HCT116 (cell line): Measurements from ENCODE around the gene NFIX. TPM values are rescaled to one million over a fixed set of nuclear protein-coding genes. Genes with fewer than 3 reads are reported as not detected.

ENCODE experiments used
- ATAC-seq: fragments of 200-7000 bp; cut with Tn5 transposase; 2 replicates; pipeline ENCODE4 v1.9.1; 2020; ENCODE audit warnings: mild to moderate bottlenecking, moderate library complexity
- BruUV-seq: library from RNA; stranded (reverse); fragments of 400-500 nt; replicated peaks from 2 replicates; lab custom pipeline; 2021; lab: Mats Ljungman, UMichigan
- CTCF ChIA-PET: fragments of 300-600 bp; sonication (Branson Sonifier 250); formaldehyde crosslinking; loops from one replicate; lab custom pipeline; 2021; ENCODE audit warnings: antibody characterized with exemption; lab: Charles Lee
- POLR2A ChIA-PET: fragments of 300-600, 350-600 bp; sonication (Branson Sonifier 250); formaldehyde crosslinking; loops from one replicate; lab custom pipeline; 2021; ENCODE audit warnings: antibody characterized with exemption; lab: Charles Lee
- RAD21 ChIA-PET, 2 experiments: fragments of 300-600 bp; sonication (Branson Sonifier 250); formaldehyde crosslinking; loops; one replicate each; lab custom pipeline; 2023; ENCODE audit warnings: low total read pairs in 2 of 2; ENCODE audit not compliant: uncharacterized antibody in 2 of 2, unreplicated experiment in 2 of 2, low non-redundant PET in 1 of 2; lab: Charles Lee
- DNase-seq: peaks from one replicate; pipeline ENCODE4 v3.0.0-alpha.2; 2010; ENCODE audit warnings: low read depth, low spot score
- H2AFZ ChIP-seq: fragments of 200-600 bp; shearing (Covaris generic), sonication (generic); 2 replicates; pipeline ENCODE4 v1.6.1; 2017; ENCODE audit warnings: low read depth, mixed run types, mixed read lengths, antibody characterized with exemption, low read length; ENCODE audit not compliant: poor library complexity, severe bottlenecking
- H3K27ac ChIP-seq: 2 replicates; pipeline ENCODE4 v1.5.1; 2012; ENCODE audit warnings: low read depth, low read length
- H3K27me3 ChIP-seq: fragments of 200-600 bp; sonication (generic); 2 replicates; pipeline ENCODE4 v1.6.1; 2016; ENCODE audit warnings: mixed run types, low read length, mixed read lengths; ENCODE audit not compliant: insufficient read depth
- H3K36me3 ChIP-seq, 2 experiments: fragments of 200-500 bp in 1 of 2; fragments of 200-600 bp in 1 of 2; sonication (Bioruptor generic) in 1 of 2; sonication (generic) in 1 of 2; 2 replicates each; pipeline versions ENCODE4 v1.5.1 to v1.6.1; 2014 to 2016; ENCODE audit warnings: low read length in 2 of 2, inconsistent platforms in 1 of 2, mixed read lengths in 1 of 2, mixed run types in 1 of 2; ENCODE audit not compliant: insufficient read depth in 2 of 2, control insufficient read depth in 1 of 2
- H3K4me1 ChIP-seq, 2 experiments: fragments of 200-600 bp in 1 of 2; sonication (generic) in 1 of 2; 2 replicates each; pipeline versions ENCODE4 v1.5.1 to v1.6.1; 2012 to 2017; ENCODE audit warnings: low read length in 2 of 2, inconsistent platforms in 1 of 2, mild to moderate bottlenecking in 1 of 2, mixed read lengths in 1 of 2, mixed run types in 1 of 2, moderate library complexity in 1 of 2; ENCODE audit not compliant: insufficient read depth in 2 of 2, control insufficient read depth in 1 of 2
- H3K4me2 ChIP-seq: fragments of 200-600 bp; sonication (generic); 2 replicates; pipeline ENCODE4 v1.6.1; 2017; ENCODE audit warnings: mixed run types, low read length, mixed read lengths
- H3K4me3 ChIP-seq, 2 experiments: fragments of 200-600 bp in 1 of 2; sonication (generic) in 1 of 2; replicated peaks in 1 of 2; 2 replicates each; pipeline ENCODE4 v1.5.1; 2011 to 2016; ENCODE audit warnings: low read length in 2 of 2, control low read depth in 1 of 2, low read depth in 1 of 2, mild to moderate bottlenecking in 1 of 2, mixed read lengths in 1 of 2, mixed run types in 1 of 2
- H3K79me2 ChIP-seq: fragments of 200-600 bp; sonication (generic); 2 replicates; pipeline ENCODE4 v1.6.1; 2017; ENCODE audit warnings: mild to moderate bottlenecking, mixed run types, low read length, moderate library complexity, mixed read lengths; ENCODE audit not compliant: insufficient read depth
- H3K9ac ChIP-seq: fragments of 200-600 bp; sonication (generic); 2 replicates; pipeline ENCODE4 v1.6.1; 2016; ENCODE audit warnings: low read length, mixed read lengths
- H3K9me2 ChIP-seq: fragments of 200-600 bp; sonication (generic), shearing (Covaris generic); 2 replicates; pipeline ENCODE4 v1.6.1; 2017; ENCODE audit warnings: mixed run types, mild to moderate bottlenecking, moderate library complexity; ENCODE audit not compliant: insufficient read depth
- H3K9me3 ChIP-seq, 2 experiments: fragments of 200-500 bp in 1 of 2; fragments of 200-600 bp in 1 of 2; sonication (Bioruptor generic) in 1 of 2; sonication (generic) in 1 of 2; 2 replicates each; pipeline ENCODE4 v1.6.1; 2014 to 2017; ENCODE audit warnings: low read length in 2 of 2, mixed read lengths in 2 of 2, inconsistent platforms in 1 of 2, low read depth in 1 of 2, mild to moderate bottlenecking in 1 of 2, mixed run types in 1 of 2, moderate library complexity in 1 of 2; ENCODE audit not compliant: control insufficient read depth in 1 of 2, insufficient read depth in 1 of 2
- H4K20me1 ChIP-seq: fragments of 200-600 bp; sonication (generic), shearing (Covaris generic); 2 replicates; pipeline ENCODE4 v1.6.1; 2017; ENCODE audit warnings: mixed run types, mild to moderate bottlenecking, moderate library complexity; ENCODE audit not compliant: insufficient read depth
- CBX3 ChIP-seq: IDR thresholded peaks from 2 replicates; pipeline ENCODE4 v1.6.1; 2012; ENCODE audit warnings: low read depth
- CEBPB ChIP-seq: IDR thresholded peaks from 2 replicates; pipeline ENCODE4 v1.6.1; 2012; ENCODE audit warnings: low read depth
- EZH2 ChIP-seq: fragments of 200-600 bp; sonication (generic); IDR thresholded peaks from 2 replicates; pipeline ENCODE4 v1.6.1; 2017; ENCODE audit warnings: antibody characterized with exemption, mixed run types
- EZH2phosphoT487 ChIP-seq: fragments of 200-600 bp; IDR thresholded peaks from 2 replicates; pipeline ENCODE4 v1.6.1; 2018; ENCODE audit warnings: antibody characterized with exemption, borderline replicate concordance
- FOSL1 ChIP-seq: IDR thresholded peaks from 2 replicates; pipeline ENCODE4 v1.6.1; 2012; ENCODE audit warnings: low read depth
- JUND ChIP-seq: IDR thresholded peaks from 2 replicates; pipeline ENCODE4 v1.6.1; 2012
- MAX ChIP-seq: IDR thresholded peaks from 2 replicates; pipeline ENCODE4 v1.6.1; 2012
- POLR2A ChIP-seq: IDR thresholded peaks from 2 replicates; pipeline ENCODE4 v1.7.0; 2011; ENCODE audit warnings: borderline replicate concordance; ENCODE audit not compliant: insufficient read depth, insufficient read length; ENCODE audit errors: extremely low read depth
- SIN3A ChIP-seq: IDR thresholded peaks from 2 replicates; pipeline ENCODE4 v1.6.1; 2012; ENCODE audit warnings: low read depth
- SRF ChIP-seq: IDR thresholded peaks from 2 replicates; pipeline ENCODE4 v1.6.1; 2012; ENCODE audit warnings: low read depth
- TCF7L2 ChIP-seq: IDR thresholded peaks from 2 replicates; pipeline ENCODE4 v1.7.0; 2011; ENCODE audit warnings: borderline replicate concordance, inconsistent platforms; ENCODE audit not compliant: insufficient read depth, insufficient read length; ENCODE audit errors: extremely low read depth
- YY1 ChIP-seq: IDR thresholded peaks from 2 replicates; pipeline ENCODE4 v1.6.1; 2011; ENCODE audit warnings: low read length, low read depth, moderate library complexity, mild to moderate bottlenecking; ENCODE audit not compliant: insufficient replicate concordance; ENCODE audit errors: extremely low read depth
- ZBTB33 ChIP-seq: IDR thresholded peaks from 2 replicates; pipeline ENCODE4 v1.6.1; 2011; ENCODE audit warnings: mild to moderate bottlenecking, low read length, moderate library complexity; ENCODE audit not compliant: insufficient replicate concordance; ENCODE audit errors: extremely low read depth
- ZFX ChIP-seq: fragments of 450-650 bp; IDR thresholded peaks from 2 replicates; pipeline ENCODE4 v1.6.1; 2017
- ZNF274 ChIP-seq: fragments of 200-500 bp; sonication (Bioruptor generic); IDR thresholded peaks from 2 replicates; pipeline ENCODE4 v1.6.1; 2014; ENCODE audit warnings: mild to moderate bottlenecking, low read depth, low read length, inconsistent platforms
- intact Hi-C: fragments of 100-400 bp; cut with micrococcal nuclease; formaldehyde crosslinking; loops from 2 replicates; pipeline ENCODE4 v1.10.0; 2022
- total RNA-seq: library from RNA; stranded (reverse); gene quantifications from one replicate; pipeline ENCODE4 v1.2.1, GENCODE V29; 2021; ENCODE audit not compliant: unreplicated experiment

NFIX gene
- total RNA-seq, 1 experiment from 2014 or later = 34.8 TPM

- BruUV-seq = no TSS peak
- Histone ChIP-seq H3K79me2 (peaks cover 26% of the 10 kb centered on the region), H3K4me3 (no peak overlapping the region), H3K4me2 (no peak overlapping the region), H3K4me1 (peaks cover 13 to 34% of the 10 kb centered on the region in 2 experiments), H3K9me2 (no peaks in the 10 kb centered on the region), H3K27me3 (no peaks in the 10 kb centered on the region), H3K27ac (no peak overlapping the region), H2AFZ (no peak overlapping the region), H4K20me1 (peaks cover 6% of the 10 kb centered on the region; the same call in 1 of the 2 replicates), H3K9me3 (no peaks in the 10 kb centered on the region), H3K9ac (no peak overlapping the region), H3K36me3 (peaks cover 12 to 35% of the 10 kb centered on the region in 2 experiments; a peak in 3 of 4 replicates)
- ChIA-PET CTCF (no interaction called here), POLR2A (no interaction called here), RAD21 (no interaction called here)
- intact Hi-C loops = no loop called here
- no peak for DNase-seq
- TF ChIP-seq CEBPB (no peak), POLR2A (no peak)
- no peak for ATAC-seq
These were observed 142.1 kb downstream of the NFIX start for GRCh38 chr19:13137290-13137794.

GRCh38 chr19:13138171-13138915 lies 143.1 kb downstream of the NFIX start:
- H3K79me2 ChIP-seq = peaks cover 16% of the 10 kb centered on the region
- ATAC-seq (no peak), DNase-seq (no peak)
- ChIA-PET RAD21 (no interaction called here), POLR2A (interaction anchor here (0.7 kb wide), 1 partner anchor 9 kb away, joined by 3 read pairs; no protein-coding TSS in a partner anchor), CTCF (no interaction called here)
- H3K27me3 ChIP-seq = no peaks in the 10 kb centered on the region
- H3K4me2 ChIP-seq = no peak overlapping the region
- peaks cover 4% of the 10 kb centered on the region; the same call in 1 of the 2 replicates for H4K20me1 ChIP-seq
- H3K4me3 ChIP-seq = no peak overlapping the region
- intact Hi-C loops = no loop called here
- no peaks in the 10 kb centered on the region for H3K9me3 ChIP-seq
- H3K9ac ChIP-seq = no peak overlapping the region
- BruUV-seq = no TSS peak
- H3K36me3 ChIP-seq = peaks cover 12 to 29% of the 10 kb centered on the region in 2 experiments; a peak in 3 of 4 replicates
- H3K9me2 ChIP-seq = no peaks in the 10 kb centered on the region
- H3K4me1 ChIP-seq = peaks cover 20 to 36% of the 10 kb centered on the region in 2 experiments
- no peak overlapping the region; the same call in 1 of the 2 replicates for H3K27ac ChIP-seq
- no peak overlapping the region for H2AFZ ChIP-seq
- no peak for TF ChIP-seq CEBPB
- no peak for TF ChIP-seq EZH2phosphoT487
- no peak for TF ChIP-seq SIN3A
- no peak for TF ChIP-seq JUND
- TF ChIP-seq ZNF274 = no peak
- no peak for TF ChIP-seq SRF
- TF ChIP-seq TCF7L2 = no peak
- TF ChIP-seq FOSL1 = no peak
- TF ChIP-seq MAX = no peak
- no peak for TF ChIP-seq ZFX
- TF ChIP-seq ZBTB33 = no peak
- TF ChIP-seq CBX3 = no peak
- TF ChIP-seq YY1 = no peak
- no peak for TF ChIP-seq EZH2
